Prostate gland (tissue), 2 donors: ENCODE data around the gene PAPSS2. TPM values are rescaled to one million over a fixed set of nuclear protein-coding genes. Genes with fewer than 3 reads are reported as not detected.

Experiments used
- DNase-seq: peaks from one replicate; pipeline ENCODE4 v3.0.0-alpha.2; 2019; ENCODE audit warnings: low spot score
- H3K27ac ChIP-seq, 2 donors: fragments of 200-600 bp; sonication (generic); 2 replicates each; pipeline ENCODE4 v1.5.1; 2017 to 2019
- H3K27me3 ChIP-seq: fragments of 200-600 bp; sonication (generic); replicated peaks from 2 replicates; pipeline ENCODE4 v1.5.1; 2019; ENCODE audit not compliant: insufficient read depth
- H3K36me3 ChIP-seq, 2 donors: fragments of 200-600 bp; sonication (generic); 1 replicate in 1 of 2; 2 replicates in 1 of 2; pipeline versions ENCODE4 v1.5.1 to v1.8.1; 2017 to 2019
- H3K4me1 ChIP-seq: fragments of 200-600 bp; sonication (generic); replicated peaks from 2 replicates; pipeline ENCODE4 v1.5.1; 2019
- H3K4me3 ChIP-seq, 2 donors: fragments of 200-600 bp; sonication (generic); 2 replicates each; pipeline ENCODE4 v1.5.1; 2017 to 2019
- H3K9me3 ChIP-seq: fragments of 200-600 bp; sonication (generic); 2 replicates; pipeline ENCODE4 v1.5.1; 2017
- POLR2A ChIP-seq: fragments of 450-650 bp; IDR thresholded peaks from one replicate; pipeline ENCODE4 v1.6.1; 2016; ENCODE audit warnings: antibody characterized with exemption, mild to moderate bottlenecking
- POLR2AphosphoS5 ChIP-seq: sonication (generic); formaldehyde crosslinking; IDR thresholded peaks from one replicate; pipeline ENCODE4 v1.6.1; 2017; ENCODE audit warnings: antibody characterized with exemption
- WGBS: methylation state at CpG from one replicate; pipeline ENCODE4 v1.1.5; 2018; 5-methylcytosine and 5-hydroxymethylcytosine counted together
- intact Hi-C: fragments of 100-400 bp; cut with DNase I; formaldehyde crosslinking; loops from one replicate; pipeline ENCODE4 v1.14.2; 2022
- total RNA-seq, 2 donors: library from RNA; depleted of rRNA; stranded (reverse); fragments of >200 nt; gene quantifications; one replicate each; pipeline ENCODE4 v1.1.0, GENCODE V29; 2016
- TF ChIP-seq, protein P1 (sequence below), 4 experiments: fragments of 200-600 bp in 2 of 4; fragments of 450-650 bp in 2 of 4; sonication (generic) in 2 of 4; IDR thresholded peaks; 1 replicate in 3 of 4; 2 replicates in 1 of 4; pipeline ENCODE4 v1.5.1; 2016 to 2019; ENCODE audit warnings: antibody characterized with exemption in 4 of 4, mild to moderate bottlenecking in 2 of 4, moderate library complexity in 2 of 4

The PAPSS2 gene
- total RNA-seq, 2 donors from 2014 or later = 5.5 to 9.0 TPM

GRCh38 chr10:87661861-87662785 lies 2.4 kb downstream of the PAPSS2 start:
- H3K36me3 ChIP-seq = no peaks in the 10 kb centered on the region
- no peaks in the 10 kb centered on the region for H3K4me1 ChIP-seq
- H3K27me3 ChIP-seq = no peaks in the 10 kb centered on the region
- no peak for DNase-seq
- H3K27ac ChIP-seq = no peak overlapping the region
- TF ChIP-seq, protein P1, sequence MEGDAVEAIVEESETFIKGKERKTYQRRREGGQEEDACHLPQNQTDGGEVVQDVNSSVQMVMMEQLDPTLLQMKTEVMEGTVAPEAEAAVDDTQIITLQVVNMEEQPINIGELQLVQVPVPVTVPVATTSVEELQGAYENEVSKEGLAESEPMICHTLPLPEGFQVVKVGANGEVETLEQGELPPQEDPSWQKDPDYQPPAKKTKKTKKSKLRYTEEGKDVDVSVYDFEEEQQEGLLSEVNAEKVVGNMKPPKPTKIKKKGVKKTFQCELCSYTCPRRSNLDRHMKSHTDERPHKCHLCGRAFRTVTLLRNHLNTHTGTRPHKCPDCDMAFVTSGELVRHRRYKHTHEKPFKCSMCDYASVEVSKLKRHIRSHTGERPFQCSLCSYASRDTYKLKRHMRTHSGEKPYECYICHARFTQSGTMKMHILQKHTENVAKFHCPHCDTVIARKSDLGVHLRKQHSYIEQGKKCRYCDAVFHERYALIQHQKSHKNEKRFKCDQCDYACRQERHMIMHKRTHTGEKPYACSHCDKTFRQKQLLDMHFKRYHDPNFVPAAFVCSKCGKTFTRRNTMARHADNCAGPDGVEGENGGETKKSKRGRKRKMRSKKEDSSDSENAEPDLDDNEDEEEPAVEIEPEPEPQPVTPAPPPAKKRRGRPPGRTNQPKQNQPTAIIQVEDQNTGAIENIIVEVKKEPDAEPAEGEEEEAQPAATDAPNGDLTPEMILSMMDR (IDR thresholded peaks at IDR 0.05) = no peak
- no peak for TF ChIP-seq POLR2AphosphoS5
- no peak for TF ChIP-seq POLR2A
- 87% methylated on average over 6 of the region's 6 CpGs for WGBS
- no peaks in the 10 kb centered on the region for H3K9me3 ChIP-seq
- intact Hi-C loops = no loop called here
- no peak overlapping the region for H3K4me3 ChIP-seq

GRCh38 chr10:87664276-87664701 lies 4.6 kb downstream of the PAPSS2 start:
- H3K4me3 ChIP-seq = no peak overlapping the region
- no peaks in the 10 kb centered on the region for H3K4me1 ChIP-seq
- no peaks in the 10 kb centered on the region for H3K36me3 ChIP-seq
- 83% methylated on average over 2 of the region's 2 CpGs for WGBS
- H3K27me3 ChIP-seq = no peaks in the 10 kb centered on the region
- intact Hi-C loops = no loop called here
- no peaks in the 10 kb centered on the region for H3K9me3 ChIP-seq
- no peak for DNase-seq
- H3K27ac ChIP-seq = no peak overlapping the region
- TF ChIP-seq POLR2A (no peak), POLR2AphosphoS5 (no peak)
- TF ChIP-seq, protein P1 (IDR thresholded peaks at IDR 0.05) = no peak

- H3K9me3 ChIP-seq = no peaks in the 10 kb centered on the region
- intact Hi-C loops = no loop called here
- TF ChIP-seq POLR2AphosphoS5 (no peak), POLR2A (no peak)
- TF ChIP-seq, protein P1 (IDR thresholded peaks at IDR 0.05) = no peak
- H3K36me3 ChIP-seq = no peaks in the 10 kb centered on the region
- H3K4me3 ChIP-seq = no peak overlapping the region
- no peak for DNase-seq
- no peaks in the 10 kb centered on the region for H3K4me1 ChIP-seq
- H3K27me3 ChIP-seq = no peaks in the 10 kb centered on the region
- H3K27ac ChIP-seq = no peak overlapping the region
- 66% methylated on average over 2 of the region's 2 CpGs for WGBS
These were observed 7.8 kb downstream of the PAPSS2 start for GRCh38 chr10:87667493-87667892.

DNA sequence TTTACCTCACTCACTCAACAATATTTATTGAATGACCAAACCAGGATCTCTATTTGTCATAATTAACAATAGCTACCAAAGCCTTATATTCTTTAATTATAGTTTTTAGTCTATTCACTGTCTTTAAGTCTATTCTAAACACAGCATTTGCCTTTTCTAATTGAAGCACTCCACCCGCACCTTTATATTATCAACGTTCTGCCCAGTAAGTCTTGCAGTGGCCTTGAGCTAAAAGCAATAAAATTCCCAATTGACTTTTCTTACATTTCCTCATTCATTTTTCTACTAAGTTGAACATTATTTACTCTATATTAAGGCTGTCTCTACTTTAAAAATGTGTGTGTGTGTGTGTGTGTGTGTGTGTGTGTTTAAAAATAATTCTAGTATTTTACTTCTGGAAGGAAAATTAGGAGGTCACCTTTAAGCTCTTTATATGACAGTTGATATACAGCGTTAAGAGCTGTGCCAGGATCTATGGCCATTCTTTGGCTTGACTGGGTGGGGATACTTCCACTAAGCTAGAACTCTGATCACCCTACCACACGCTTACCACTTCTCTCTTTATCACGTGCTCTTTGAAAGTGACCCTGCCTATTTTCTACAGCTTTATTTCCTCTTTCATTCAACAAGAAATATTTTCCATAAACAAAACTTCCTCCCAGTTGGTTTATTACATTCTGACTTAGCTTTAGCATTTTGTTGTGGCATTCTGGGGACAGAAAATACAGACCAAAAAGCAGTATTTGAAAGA lies 8.8 kb downstream of the PAPSS2 start:
- H3K36me3 ChIP-seq = no peaks in the 10 kb centered on the region
- intact Hi-C loops = no loop called here
- no peak for DNase-seq
- H3K4me1 ChIP-seq = no peaks in the 10 kb centered on the region
- no peaks in the 10 kb centered on the region for H3K9me3 ChIP-seq
- TF ChIP-seq, protein P1 (IDR thresholded peaks at IDR 0.05) = no peak
- TF ChIP-seq POLR2AphosphoS5 = no peak
- H3K27ac ChIP-seq = no peak overlapping the region
- no peak overlapping the region for H3K4me3 ChIP-seq
- WGBS = 72% methylated on average over 5 of the region's 5 CpGs
- H3K27me3 ChIP-seq = no peaks in the 10 kb centered on the region
